PFSK-1 (cell line): ENCODE measurements around the gene LHPP.

Experiments
- FOXP2 ChIP-seq: optimal IDR thresholded peaks from 2 replicates; pipeline ENCODE3; 2011; ENCODE audit warnings: borderline replicate concordance, control low read depth, inconsistent platforms; ENCODE audit not compliant: insufficient read depth; ENCODE audit errors: extremely low read length, extremely low read depth
- POLR2AphosphoS5 ChIP-seq: IDR thresholded peaks from 2 replicates; pipeline ENCODE4 v1.6.1; 2012; ENCODE audit warnings: low read depth, mild to moderate bottlenecking, control low read depth, low read length, moderate library complexity
- SIN3A ChIP-seq: IDR thresholded peaks from 2 replicates; pipeline ENCODE4 v1.6.1; 2012; ENCODE audit warnings: mild to moderate bottlenecking, low read length, moderate library complexity, borderline replicate concordance; ENCODE audit not compliant: insufficient read depth
- TAF1 ChIP-seq: IDR thresholded peaks from 2 replicates; pipeline ENCODE4 v1.6.1; 2012; ENCODE audit warnings: low read length, control low read depth, borderline replicate concordance; ENCODE audit not compliant: insufficient read depth
- TF ChIP-seq, protein P1 (sequence below), 2 experiments: IDR thresholded peaks; 2 replicates each; pipeline versions ENCODE4 v1.6.1 to v1.8.0; 2011 to 2012; ENCODE audit warnings: low read depth in 2 of 2, low read length in 2 of 2, control low read depth in 1 of 2, inconsistent platforms in 1 of 2, mild to moderate bottlenecking in 1 of 2, moderate library complexity in 1 of 2; ENCODE audit not compliant: insufficient read depth in 1 of 2

Gene LHPP

GRCh38 chr10:124597846-124598165 is 136.2 kb downstream of the LHPP start:
- TF ChIP-seq FOXP2, result no peak
- no peak for TF ChIP-seq TAF1
- TF ChIP-seq SIN3A, result no peak
- TF ChIP-seq, protein P1, sequence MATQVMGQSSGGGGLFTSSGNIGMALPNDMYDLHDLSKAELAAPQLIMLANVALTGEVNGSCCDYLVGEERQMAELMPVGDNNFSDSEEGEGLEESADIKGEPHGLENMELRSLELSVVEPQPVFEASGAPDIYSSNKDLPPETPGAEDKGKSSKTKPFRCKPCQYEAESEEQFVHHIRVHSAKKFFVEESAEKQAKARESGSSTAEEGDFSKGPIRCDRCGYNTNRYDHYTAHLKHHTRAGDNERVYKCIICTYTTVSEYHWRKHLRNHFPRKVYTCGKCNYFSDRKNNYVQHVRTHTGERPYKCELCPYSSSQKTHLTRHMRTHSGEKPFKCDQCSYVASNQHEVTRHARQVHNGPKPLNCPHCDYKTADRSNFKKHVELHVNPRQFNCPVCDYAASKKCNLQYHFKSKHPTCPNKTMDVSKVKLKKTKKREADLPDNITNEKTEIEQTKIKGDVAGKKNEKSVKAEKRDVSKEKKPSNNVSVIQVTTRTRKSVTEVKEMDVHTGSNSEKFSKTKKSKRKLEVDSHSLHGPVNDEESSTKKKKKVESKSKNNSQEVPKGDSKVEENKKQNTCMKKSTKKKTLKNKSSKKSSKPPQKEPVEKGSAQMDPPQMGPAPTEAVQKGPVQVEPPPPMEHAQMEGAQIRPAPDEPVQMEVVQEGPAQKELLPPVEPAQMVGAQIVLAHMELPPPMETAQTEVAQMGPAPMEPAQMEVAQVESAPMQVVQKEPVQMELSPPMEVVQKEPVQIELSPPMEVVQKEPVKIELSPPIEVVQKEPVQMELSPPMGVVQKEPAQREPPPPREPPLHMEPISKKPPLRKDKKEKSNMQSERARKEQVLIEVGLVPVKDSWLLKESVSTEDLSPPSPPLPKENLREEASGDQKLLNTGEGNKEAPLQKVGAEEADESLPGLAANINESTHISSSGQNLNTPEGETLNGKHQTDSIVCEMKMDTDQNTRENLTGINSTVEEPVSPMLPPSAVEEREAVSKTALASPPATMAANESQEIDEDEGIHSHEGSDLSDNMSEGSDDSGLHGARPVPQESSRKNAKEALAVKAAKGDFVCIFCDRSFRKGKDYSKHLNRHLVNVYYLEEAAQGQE (IDR thresholded peaks at IDR 0.05; ENCODE audit: insufficient read depth in 1 of 2, low read depth in 2 of 2, low read length in 2 of 2), result no peak
- no peak for TF ChIP-seq POLR2AphosphoS5

GRCh38 chr10:124598196-124598595 is 136.6 kb downstream of the LHPP start:
- TF ChIP-seq POLR2AphosphoS5, result no peak
- TF ChIP-seq TAF1, result no peak
- no peak for TF ChIP-seq FOXP2
- no peak for TF ChIP-seq SIN3A
- TF ChIP-seq, protein P1 (IDR thresholded peaks at IDR 0.05; ENCODE audit: insufficient read depth in 1 of 2, low read depth in 2 of 2, low read length in 2 of 2), result no peak

DNA sequence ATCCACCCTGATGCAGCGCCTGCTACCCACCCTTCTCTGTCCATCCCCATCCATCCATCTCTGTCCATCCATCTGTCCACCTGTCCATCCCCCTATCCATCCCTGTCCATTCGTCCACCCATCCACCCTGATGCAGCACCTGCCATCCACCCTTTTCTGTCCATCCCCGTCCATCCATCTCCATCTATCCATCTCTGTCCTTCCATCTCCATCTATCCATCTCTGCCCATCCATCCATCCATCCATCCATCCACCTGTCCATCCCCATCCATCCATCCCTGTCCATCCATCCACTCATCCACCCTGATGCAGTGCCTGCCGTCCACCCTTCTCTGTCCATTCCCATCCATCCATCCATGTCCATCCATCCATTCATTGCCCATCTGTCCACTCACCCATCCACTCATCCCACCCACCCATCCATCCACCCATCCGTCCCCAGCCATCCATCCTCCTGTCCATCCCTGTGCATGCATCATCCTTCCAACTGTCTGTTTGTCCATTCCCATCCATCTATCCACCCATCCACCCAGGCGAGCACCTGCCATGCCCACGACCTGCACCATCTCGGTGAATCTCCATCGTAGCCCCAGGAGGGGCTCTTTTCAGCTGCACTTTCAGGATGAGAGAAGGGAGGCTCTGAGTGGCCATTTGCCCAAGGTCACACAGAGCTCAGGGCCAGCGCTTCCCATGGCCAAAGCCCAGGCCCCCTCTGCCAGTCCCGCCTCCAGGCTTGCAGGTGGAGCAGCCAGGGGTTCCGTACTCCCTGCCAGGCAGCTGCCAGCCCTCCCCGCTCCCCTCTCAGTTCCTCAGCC is 137.4 kb downstream of the LHPP start:
- TF ChIP-seq SIN3A, result no peak
- TF ChIP-seq FOXP2, result no peak
- no peak for TF ChIP-seq TAF1
- TF ChIP-seq, protein P1 (IDR thresholded peaks at IDR 0.05; ENCODE audit: insufficient read depth in 1 of 2, low read depth in 2 of 2, low read length in 2 of 2), result no peak
- no peak for TF ChIP-seq POLR2AphosphoS5

DNA sequence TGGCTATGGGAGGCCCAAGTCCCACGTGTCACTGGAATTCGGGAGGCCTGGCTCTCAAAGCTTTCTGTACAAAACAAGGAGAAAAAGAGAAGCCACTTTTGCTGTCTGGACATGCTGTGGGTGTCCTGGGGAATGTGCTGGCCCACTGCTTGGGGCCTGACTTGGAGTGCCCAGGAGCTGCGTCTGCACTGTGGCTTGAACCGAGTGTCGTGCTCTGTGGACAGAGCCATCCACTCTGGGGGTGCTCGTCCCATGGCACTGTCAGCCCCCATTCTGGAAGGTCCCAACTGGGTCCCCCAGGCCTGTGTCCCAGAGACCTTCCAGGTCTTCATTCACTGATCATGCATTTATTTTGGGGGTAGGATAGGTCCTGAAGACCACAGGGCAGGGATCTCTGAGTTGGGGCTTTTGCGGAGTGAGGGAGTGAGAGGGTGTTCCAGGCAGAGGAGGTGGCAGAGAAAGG is 138.0 kb downstream of the LHPP start:
- no peak for TF ChIP-seq TAF1
- TF ChIP-seq SIN3A, result no peak
- no peak for TF ChIP-seq POLR2AphosphoS5
- no peak for TF ChIP-seq FOXP2
- TF ChIP-seq, protein P1 (IDR thresholded peaks at IDR 0.05; ENCODE audit: insufficient read depth in 1 of 2, low read depth in 2 of 2, low read length in 2 of 2), result no peak
